Gastrocnemius medialis (tissue), 4 donors: Measurements from ENCODE around the gene ADAMTS2.

ENCODE experiments used
- CTCF ChIP-seq, 5 experiments: fragments of 450-650 bp in 3 of 5; fragments of 200-600 bp in 2 of 5; sonication (generic) in 2 of 5; IDR thresholded peaks in 4 of 5; conservative IDR thresholded peaks in 1 of 5; 1 replicate in 4 of 5; 2 replicates in 1 of 5; pipeline ENCODE4 v1.5.1; 2016 to 2019; ENCODE audit warnings: antibody characterized with exemption in 5 of 5, mild to moderate bottlenecking in 3 of 5, moderate library complexity in 3 of 5
- POLR2A ChIP-seq, 2 donors: fragments of 450-650 bp; IDR thresholded peaks; one replicate each; pipeline ENCODE4 v1.6.1; 2017; ENCODE audit warnings: antibody characterized with exemption in 2 of 2, mild to moderate bottlenecking in 2 of 2, moderate library complexity in 2 of 2

GRCh38 chr5:179191506-179192184 lies 153.6 kb downstream of the ADAMTS2 start:
- TF ChIP-seq CTCF (IDR thresholded peaks at IDR 0.05 in 4 of 5, conservative IDR thresholded peaks at IDR 0.05 in 1 of 5) (no peak), POLR2A (IDR thresholded peaks at IDR 0.05) (no peak)
